ENCODE data around the gene DSG2. TPM values are rescaled to one million over a fixed set of nuclear protein-coding genes. Genes with fewer than 3 reads are reported as not detected.
A peak's percentile ranks its signal among the peaks of the same experiment; 100 is the strongest.

Gene DSG2
- total and polyA plus RNA-seq, 10 donors: 0.06 to 0.79 (median 0.20) TPM; not detected in 1

DNA sequence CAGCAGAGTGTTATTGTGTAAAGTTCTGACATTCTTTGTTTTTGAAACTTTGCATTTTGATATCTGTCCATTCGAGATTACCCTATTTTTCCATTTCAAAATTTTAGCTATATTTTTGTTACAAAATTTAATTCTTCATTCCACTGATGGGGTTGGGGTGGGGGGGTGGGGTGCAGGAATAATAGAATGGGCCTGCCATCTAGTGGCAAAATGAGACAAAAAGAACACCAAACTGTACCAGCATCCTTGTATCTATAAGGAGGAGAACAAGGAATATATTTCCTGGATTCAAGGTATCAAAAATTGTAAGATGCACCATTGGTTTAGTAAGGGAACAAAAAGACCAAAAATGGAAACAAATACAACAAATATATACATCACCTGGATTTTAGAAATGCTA, 65.8 kb downstream of the DSG2 start:
- Histone ChIP-seq H3K27me3 (replicated peaks in 1 of 7) (no peaks in the 10 kb centered on the region), H3K4me1 (no peaks in the 10 kb centered on the region), H3K36me3 (no peaks in the 10 kb centered on the region), H3K9me3 (no peaks in the 10 kb centered on the region), H3K4me3 (no peak overlapping the region), H3K27ac (no peak overlapping the region)
- WGBS, 5 donors: 0 to 43% (median 0%) methylated on average over 1 of the region's 1 CpG
- intact Hi-C loops (cut with DNase I; ENCODE audit: low total_unique reads): no loop called here
- no peak for TF ChIP-seq POLR2AphosphoS5 (IDR thresholded peaks at IDR 0.05)
- TF ChIP-seq, protein P1, sequence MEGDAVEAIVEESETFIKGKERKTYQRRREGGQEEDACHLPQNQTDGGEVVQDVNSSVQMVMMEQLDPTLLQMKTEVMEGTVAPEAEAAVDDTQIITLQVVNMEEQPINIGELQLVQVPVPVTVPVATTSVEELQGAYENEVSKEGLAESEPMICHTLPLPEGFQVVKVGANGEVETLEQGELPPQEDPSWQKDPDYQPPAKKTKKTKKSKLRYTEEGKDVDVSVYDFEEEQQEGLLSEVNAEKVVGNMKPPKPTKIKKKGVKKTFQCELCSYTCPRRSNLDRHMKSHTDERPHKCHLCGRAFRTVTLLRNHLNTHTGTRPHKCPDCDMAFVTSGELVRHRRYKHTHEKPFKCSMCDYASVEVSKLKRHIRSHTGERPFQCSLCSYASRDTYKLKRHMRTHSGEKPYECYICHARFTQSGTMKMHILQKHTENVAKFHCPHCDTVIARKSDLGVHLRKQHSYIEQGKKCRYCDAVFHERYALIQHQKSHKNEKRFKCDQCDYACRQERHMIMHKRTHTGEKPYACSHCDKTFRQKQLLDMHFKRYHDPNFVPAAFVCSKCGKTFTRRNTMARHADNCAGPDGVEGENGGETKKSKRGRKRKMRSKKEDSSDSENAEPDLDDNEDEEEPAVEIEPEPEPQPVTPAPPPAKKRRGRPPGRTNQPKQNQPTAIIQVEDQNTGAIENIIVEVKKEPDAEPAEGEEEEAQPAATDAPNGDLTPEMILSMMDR (IDR thresholded peaks at IDR 0.05 in 8 of 11, conservative IDR thresholded peaks at IDR 0.05 in 3 of 11): peak in 1 of 11 experiments; percentile 29
- DNase-seq: no peak

- intact Hi-C loops (cut with DNase I; ENCODE audit: low total_unique reads): no loop called here
- WGBS, 5 donors: 77 to 91% (median 84%) methylated on average over 2 of the region's 2 CpGs
- H3K4me3 ChIP-seq: no peak overlapping the region
- H3K4me1 ChIP-seq: no peaks in the 10 kb centered on the region
- no peaks in the 10 kb centered on the region for H3K9me3 ChIP-seq
- TF ChIP-seq POLR2AphosphoS5 (IDR thresholded peaks at IDR 0.05) (no peak), POLR2A (IDR thresholded peaks at IDR 0.05) (no peak)
- TF ChIP-seq, protein P1 (IDR thresholded peaks at IDR 0.05 in 8 of 11, conservative IDR thresholded peaks at IDR 0.05 in 3 of 11): no peak
- H3K36me3 ChIP-seq: no peaks in the 10 kb centered on the region
- no peak for DNase-seq
- no peak overlapping the region for H3K27ac ChIP-seq
- no peaks in the 10 kb centered on the region for H3K27me3 ChIP-seq (replicated peaks in 1 of 7)
Observed at GRCh38 chr18:31565345-31565744, 67.4 kb downstream of the DSG2 start.

DNA sequence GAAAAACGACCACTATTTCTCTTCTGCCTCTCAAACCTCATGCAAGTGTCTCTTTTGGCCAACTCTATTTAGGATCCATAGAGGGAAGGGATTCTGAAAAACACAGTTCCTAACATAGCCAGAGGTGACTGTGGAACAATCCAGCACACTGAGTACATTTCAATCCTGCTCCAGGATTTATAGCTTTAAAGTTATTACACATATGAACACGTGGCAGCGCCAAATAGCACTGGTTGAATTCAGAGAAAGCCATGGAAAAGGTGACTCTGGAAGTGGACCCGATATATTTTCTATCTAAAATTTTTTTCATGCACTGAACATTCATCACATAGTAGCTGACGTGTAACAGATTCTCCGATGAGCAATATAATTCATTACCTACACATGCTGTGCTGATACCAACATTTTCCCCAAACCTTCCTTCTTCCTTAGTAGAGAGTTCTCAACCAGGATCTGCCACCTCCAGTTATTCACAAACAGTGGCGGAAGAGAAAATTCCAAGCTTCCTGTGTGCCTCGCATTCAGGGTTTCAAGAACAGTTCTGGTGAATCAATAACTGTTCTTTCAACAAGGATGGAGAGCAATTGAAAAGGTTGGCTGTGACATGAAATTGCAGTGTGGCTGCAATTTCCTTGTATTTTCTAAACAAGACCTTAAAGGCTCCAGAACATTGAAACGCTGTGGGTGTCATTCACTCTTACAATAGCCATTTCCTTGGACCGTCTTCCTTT, 68.0 kb downstream of the DSG2 start:
- TF ChIP-seq, protein P1 (IDR thresholded peaks at IDR 0.05 in 8 of 11, conservative IDR thresholded peaks at IDR 0.05 in 3 of 11): no peak
- no peak for TF ChIP-seq POLR2AphosphoS5 (IDR thresholded peaks at IDR 0.05)
- H3K27ac ChIP-seq: no peak overlapping the region
- H3K36me3 ChIP-seq: no peaks in the 10 kb centered on the region
- H3K4me1 ChIP-seq: no peaks in the 10 kb centered on the region
- no peak overlapping the region for H3K4me3 ChIP-seq
- 84 to 93% (median 87%) methylated on average over 10 of the region's 10 CpGs for WGBS, 5 donors
- intact Hi-C loops (cut with DNase I; ENCODE audit: low total_unique reads): no loop called here
- no peaks in the 10 kb centered on the region for H3K9me3 ChIP-seq
- no peak for DNase-seq
- H3K27me3 ChIP-seq (replicated peaks in 1 of 7): no peaks in the 10 kb centered on the region

- Histone ChIP-seq H3K27ac (no peak overlapping the region), H3K27me3 (replicated peaks in 1 of 7) (no peaks in the 10 kb centered on the region), H3K9me3 (no peaks in the 10 kb centered on the region), H3K36me3 (no peaks in the 10 kb centered on the region), H3K4me1 (no peaks in the 10 kb centered on the region), H3K4me3 (no peak overlapping the region)
- intact Hi-C loops (cut with DNase I; ENCODE audit: low total_unique reads): no loop called here
- no peak for DNase-seq
- TF ChIP-seq, protein P1 (IDR thresholded peaks at IDR 0.05 in 8 of 11, conservative IDR thresholded peaks at IDR 0.05 in 3 of 11): no peak
- TF ChIP-seq POLR2A (IDR thresholded peaks at IDR 0.05): no peak
- TF ChIP-seq POLR2AphosphoS5 (IDR thresholded peaks at IDR 0.05): no peak
- 52 to 76% (median 59%) methylated on average over 4 of the region's 4 CpGs for WGBS, 5 donors
Observed at GRCh38 chr18:31566576-31567306, 68.8 kb downstream of the DSG2 start.
